Natural killer cell (primary cell): ENCODE measurements around the gene NCK2. TPM values are rescaled to one million over a fixed set of nuclear protein-coding genes. Genes with fewer than 3 reads are reported as not detected.
A peak's percentile ranks its signal among the peaks of the same experiment; 100 is the strongest.

Experiments
- ATAC-seq, 3 donors: fragments of 150-1000 bp in 2 of 3; fragments of 200-7000 bp in 1 of 3; cut with Tn5 transposase; 1 replicate in 1 of 3; 2 replicates in 2 of 3; pipeline ENCODE4 v1.10.0; 2021; ENCODE audit warnings: mild to moderate bottlenecking in 2 of 3, moderate library complexity in 2 of 3
- DNase-seq, 2 donors: peaks; one replicate each; pipeline versions ENCODE4 v3.0.0 to v3.0.0-alpha.2; 2013 to 2021; ENCODE audit warnings: mixed read lengths in 1 of 2
- H3K27ac ChIP-seq: one replicate; pipeline ENCODE4 v1.5.1; 2013; ENCODE audit warnings: mild to moderate bottlenecking, low read length
- H3K27me3 ChIP-seq: one replicate; pipeline ENCODE4 v1.6.1; 2013; ENCODE audit warnings: low read length; ENCODE audit not compliant: control insufficient read depth, insufficient read depth
- H3K36me3 ChIP-seq: one replicate; pipeline ENCODE4 v1.6.1; 2013; ENCODE audit warnings: low read length; ENCODE audit not compliant: control insufficient read depth, insufficient read depth
- H3K4me1 ChIP-seq: one replicate; pipeline ENCODE4 v1.6.1; 2013; ENCODE audit warnings: low read length; ENCODE audit not compliant: control insufficient read depth, insufficient read depth
- H3K4me3 ChIP-seq: one replicate; pipeline ENCODE4 v1.5.1; 2013; ENCODE audit warnings: low read length
- H3K9me3 ChIP-seq: one replicate; pipeline ENCODE4 v1.6.1; 2013; ENCODE audit warnings: low read length; ENCODE audit not compliant: control insufficient read depth, insufficient read depth
- H3K27ac Mint-ChIP-seq, 2 donors: one replicate each; pipeline ENCODE4 v1.8.0; 2022; ENCODE audit warnings: mild to moderate bottlenecking in 2 of 2, mixed read lengths in 2 of 2, moderate library complexity in 1 of 2
- H3K27me3 Mint-ChIP-seq, 2 donors: one replicate each; pipeline ENCODE4 v1.8.0; 2022; ENCODE audit warnings: low read depth in 2 of 2, mixed read lengths in 2 of 2
- H3K36me3 Mint-ChIP-seq: one replicate; pipeline ENCODE4 v1.8.0; 2022; ENCODE audit warnings: mixed read lengths
- H3K4me1 Mint-ChIP-seq, 2 donors: one replicate each; pipeline ENCODE4 v1.8.0; 2022; ENCODE audit warnings: mixed read lengths in 2 of 2
- H3K4me3 Mint-ChIP-seq: one replicate; pipeline ENCODE4 v1.8.0; 2022; ENCODE audit warnings: mild to moderate bottlenecking, moderate library complexity, mixed read lengths
- H3K9me3 Mint-ChIP-seq, 2 donors: one replicate each; pipeline ENCODE4 v1.8.0; 2022; ENCODE audit warnings: mixed read lengths in 2 of 2
- CTCF ChIP-seq: fragments of 200-600 bp; IDR thresholded peaks from one replicate; pipeline ENCODE4 v1.8.0; 2022; ENCODE audit warnings: antibody characterized with exemption
- WGBS: methylation state at CpG from one replicate; pipeline ENCODE4 v1.1.7; 2013; ENCODE audit warnings: missing lambda C conversion rate; ENCODE audit not compliant: insufficient coverage; 5-methylcytosine and 5-hydroxymethylcytosine counted together
- intact Hi-C: fragments of 100-400 bp; cut with micrococcal nuclease; formaldehyde crosslinking; loops from one replicate; pipeline ENCODE4 v1.14.2; 2022
- total RNA-seq, 4 donors: library from RNA; stranded (reverse); fragments of 120-200 nt in 1 of 4; gene quantifications; one replicate each; pipeline versions ENCODE4 v1.2.3 to v1.2.4, GENCODE V29; 2013 to 2022

NCK2 gene
- total RNA-seq, 3 donors from 2014 or later (not counting 1 experiment from before 2014, with no cell fraction given) = 34.1 to 50.8 (median 43.0) TPM

GRCh38 chr2:105860567-105860966, 115.9 kb downstream of the NCK2 start:
- Mint-ChIP-seq H3K27ac (peak overlapping the region; percentile 37 to 69), H3K9me3 (no peaks in the 10 kb centered on the region)
- no peak for ATAC-seq

GRCh38 chr2:105861200-105861599, 116.5 kb downstream of the NCK2 start:
- no peaks in the 10 kb centered on the region for H3K36me3 Mint-ChIP-seq
- 47% methylated on average over 3 of the region's 7 CpGs for WGBS

More at GRCh38 chr2:105860567-105860966, 115.9 kb downstream of the NCK2 start:
- Histone ChIP-seq H3K36me3 (peaks cover 5% of the 10 kb centered on the region), H3K9me3 (no peaks in the 10 kb centered on the region), H3K27me3 (no peaks in the 10 kb centered on the region), H3K4me1 (peaks cover 60% of the 10 kb centered on the region), H3K4me3 (no peak overlapping the region), H3K27ac (no peak overlapping the region)
- no peak for DNase-seq
- H3K4me3 Mint-ChIP-seq = no peak overlapping the region
- H3K36me3 Mint-ChIP-seq = no peaks in the 10 kb centered on the region
- H3K4me1 Mint-ChIP-seq = peaks cover 64 to 80% of the 10 kb centered on the region in 2 donors
- WGBS = 94% methylated on average over 10 of the region's 10 CpGs
- no peaks in the 10 kb centered on the region for H3K27me3 Mint-ChIP-seq
- no peak for TF ChIP-seq CTCF
- intact Hi-C loops = no loop called here

GRCh38 chr2:105862843-105863242, 118.1 kb downstream of the NCK2 start:
- Mint-ChIP-seq H3K9me3 (no peaks in the 10 kb centered on the region), H3K27me3 (no peaks in the 10 kb centered on the region), H3K4me3 (no peak overlapping the region), H3K4me1 (peaks cover 62 to 77% of the 10 kb centered on the region in 2 donors), H3K36me3 (no peaks in the 10 kb centered on the region), H3K27ac (peak overlapping the region; percentile 51 to 85)
- Histone ChIP-seq H3K4me3 (no peak overlapping the region), H3K36me3 (peaks cover 2% of the 10 kb centered on the region), H3K9me3 (no peaks in the 10 kb centered on the region), H3K4me1 (peaks cover 52% of the 10 kb centered on the region), H3K27me3 (no peaks in the 10 kb centered on the region), H3K27ac (no peak overlapping the region)
- no peak for DNase-seq
- ATAC-seq = no peak
- WGBS = 93% methylated on average over 5 of the region's 5 CpGs
- intact Hi-C loops = no loop called here
- no peak for TF ChIP-seq CTCF

More at GRCh38 chr2:105861200-105861599, 116.5 kb downstream of the NCK2 start:
- H3K27me3 Mint-ChIP-seq = no peaks in the 10 kb centered on the region
- DNase-seq (peak in 1 of 2 donors; percentile 68), ATAC-seq (peak in 1 of 3 donors; percentile 52)
- H3K9me3 Mint-ChIP-seq = no peaks in the 10 kb centered on the region
- H3K27ac Mint-ChIP-seq = peak overlapping the region in 1 of 2 donors; percentile 37
- Histone ChIP-seq H3K36me3 (peaks cover 4% of the 10 kb centered on the region), H3K4me1 (peaks cover 60% of the 10 kb centered on the region), H3K9me3 (no peaks in the 10 kb centered on the region), H3K27me3 (no peaks in the 10 kb centered on the region), H3K4me3 (no peak overlapping the region), H3K27ac (no peak overlapping the region)
- H3K4me3 Mint-ChIP-seq = no peak overlapping the region
- TF ChIP-seq CTCF = no peak
- intact Hi-C loops = no loop called here
- H3K4me1 Mint-ChIP-seq = peaks cover 62 to 78% of the 10 kb centered on the region in 2 donors

- peak in 1 of 2 donors; percentile 71 for DNase-seq
- H3K4me1 ChIP-seq = peaks cover 46% of the 10 kb centered on the region
- no peak overlapping the region for H3K27ac ChIP-seq
- peaks cover 2% of the 10 kb centered on the region for H3K36me3 ChIP-seq
- H3K27me3 ChIP-seq = no peaks in the 10 kb centered on the region
- H3K9me3 ChIP-seq = no peaks in the 10 kb centered on the region
- H3K9me3 Mint-ChIP-seq = no peaks in the 10 kb centered on the region
- no peak overlapping the region for H3K4me3 Mint-ChIP-seq
- peak in 2 of 3 donors; percentile 50 to 54 for ATAC-seq
- no peak for TF ChIP-seq CTCF
- no peak overlapping the region for H3K4me3 ChIP-seq
- H3K27ac Mint-ChIP-seq = peak overlapping the region; percentile 38 to 85
- peaks cover 64 to 71% of the 10 kb centered on the region in 2 donors for H3K4me1 Mint-ChIP-seq
- H3K27me3 Mint-ChIP-seq = no peaks in the 10 kb centered on the region
- intact Hi-C loops = no loop called here
- H3K36me3 Mint-ChIP-seq = no peaks in the 10 kb centered on the region
- WGBS = 56% methylated on average over 6 of the region's 6 CpGs
Observed at GRCh38 chr2:105864262-105864661, 119.5 kb downstream of the NCK2 start.
